ENCODE measurements around the gene NRP2.

DNA sequence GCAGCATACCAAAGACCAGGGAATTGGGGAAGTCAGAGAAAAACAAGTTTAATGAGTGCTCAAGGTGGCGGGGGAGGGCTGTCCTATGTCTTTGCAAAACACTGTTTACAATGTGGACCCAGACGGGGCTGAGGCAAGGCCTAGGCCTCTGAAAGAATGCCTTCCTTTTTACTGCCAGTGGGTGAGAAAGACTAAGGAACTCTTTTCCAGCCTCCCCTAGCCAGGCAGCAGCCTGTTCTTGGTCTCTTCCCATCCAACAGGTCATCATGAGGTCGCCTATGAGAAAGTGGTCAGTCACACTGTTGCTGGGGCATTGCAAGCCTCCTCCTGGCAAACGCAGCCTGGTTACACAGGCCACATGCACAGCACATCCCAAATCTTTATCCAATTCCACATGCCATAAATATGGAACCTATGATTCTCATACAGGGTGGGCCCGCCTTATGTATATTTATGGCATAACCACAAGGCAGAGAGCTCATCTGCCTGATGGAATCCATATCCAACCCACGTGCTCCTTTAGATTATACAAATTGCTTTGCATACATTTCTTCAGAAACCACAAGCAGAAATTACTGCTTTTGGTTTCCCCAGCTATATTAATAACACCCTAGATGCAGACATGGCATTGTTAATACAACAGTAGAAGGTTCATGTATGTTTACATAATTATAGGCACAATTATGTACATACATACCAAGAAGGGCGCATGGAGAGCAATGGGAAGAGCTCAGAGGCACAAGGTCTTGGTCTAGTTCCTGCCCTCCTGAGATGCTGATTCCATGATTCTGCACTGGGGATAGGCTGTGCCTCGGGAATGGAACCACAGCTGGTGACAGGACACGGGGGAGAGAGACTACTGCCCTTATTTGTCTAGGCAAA, 48.6 kb downstream of the NRP2 start:
- TF ChIP-seq, protein P1, sequence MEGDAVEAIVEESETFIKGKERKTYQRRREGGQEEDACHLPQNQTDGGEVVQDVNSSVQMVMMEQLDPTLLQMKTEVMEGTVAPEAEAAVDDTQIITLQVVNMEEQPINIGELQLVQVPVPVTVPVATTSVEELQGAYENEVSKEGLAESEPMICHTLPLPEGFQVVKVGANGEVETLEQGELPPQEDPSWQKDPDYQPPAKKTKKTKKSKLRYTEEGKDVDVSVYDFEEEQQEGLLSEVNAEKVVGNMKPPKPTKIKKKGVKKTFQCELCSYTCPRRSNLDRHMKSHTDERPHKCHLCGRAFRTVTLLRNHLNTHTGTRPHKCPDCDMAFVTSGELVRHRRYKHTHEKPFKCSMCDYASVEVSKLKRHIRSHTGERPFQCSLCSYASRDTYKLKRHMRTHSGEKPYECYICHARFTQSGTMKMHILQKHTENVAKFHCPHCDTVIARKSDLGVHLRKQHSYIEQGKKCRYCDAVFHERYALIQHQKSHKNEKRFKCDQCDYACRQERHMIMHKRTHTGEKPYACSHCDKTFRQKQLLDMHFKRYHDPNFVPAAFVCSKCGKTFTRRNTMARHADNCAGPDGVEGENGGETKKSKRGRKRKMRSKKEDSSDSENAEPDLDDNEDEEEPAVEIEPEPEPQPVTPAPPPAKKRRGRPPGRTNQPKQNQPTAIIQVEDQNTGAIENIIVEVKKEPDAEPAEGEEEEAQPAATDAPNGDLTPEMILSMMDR (conservative IDR thresholded peaks at IDR 0.05; ENCODE audit: low read depth, low read length) = no peak
- TF ChIP-seq EZH2 (IDR thresholded peaks at IDR 0.05; ENCODE audit: low read length, unreplicated experiment) (no peak), EZH2phosphoT487 (IDR thresholded peaks at IDR 0.05; ENCODE audit: borderline replicate concordance, low read length) (no peak)
